ENCODE results near the gene NADK.
"Not testable (repeated sequence)": the region's sequence is repeated elsewhere in the genome, so short reads cannot be mapped to it uniquely, and the experiment has no call there.

DNA sequence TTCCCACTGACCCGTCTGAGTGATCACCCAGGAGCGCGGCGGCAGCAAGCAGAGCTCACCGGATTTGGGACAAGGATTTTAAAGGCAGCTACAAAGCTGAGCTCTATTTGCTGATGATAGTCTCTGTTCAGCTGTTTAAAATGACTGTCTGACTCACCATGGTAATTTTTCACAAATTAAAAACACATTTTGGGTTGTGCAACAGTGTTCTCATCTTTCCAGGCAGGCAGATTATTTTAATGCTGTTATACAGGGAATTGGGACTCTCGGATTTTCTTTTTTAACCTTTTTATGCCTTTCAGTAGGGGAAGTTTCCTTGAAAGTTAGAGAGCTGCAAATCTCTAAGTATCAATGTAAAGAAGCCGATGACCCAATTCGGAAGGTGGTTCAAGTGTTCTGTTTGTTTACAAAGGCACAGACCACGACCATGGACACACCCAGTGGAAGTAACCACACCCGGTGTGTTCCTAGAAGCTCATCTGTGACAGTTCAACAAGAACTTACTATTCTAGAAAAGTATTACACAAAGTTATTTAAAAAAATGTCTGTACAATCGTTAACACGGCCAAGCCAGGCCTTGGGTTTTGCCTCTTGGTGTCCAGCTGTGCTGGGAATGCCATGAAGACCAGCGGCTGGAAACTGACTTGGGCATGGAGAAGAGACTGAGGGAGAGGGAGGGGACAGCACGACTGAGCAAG, 49.8 kb downstream of the NADK start:
- TF ChIP-seq, protein P1, sequence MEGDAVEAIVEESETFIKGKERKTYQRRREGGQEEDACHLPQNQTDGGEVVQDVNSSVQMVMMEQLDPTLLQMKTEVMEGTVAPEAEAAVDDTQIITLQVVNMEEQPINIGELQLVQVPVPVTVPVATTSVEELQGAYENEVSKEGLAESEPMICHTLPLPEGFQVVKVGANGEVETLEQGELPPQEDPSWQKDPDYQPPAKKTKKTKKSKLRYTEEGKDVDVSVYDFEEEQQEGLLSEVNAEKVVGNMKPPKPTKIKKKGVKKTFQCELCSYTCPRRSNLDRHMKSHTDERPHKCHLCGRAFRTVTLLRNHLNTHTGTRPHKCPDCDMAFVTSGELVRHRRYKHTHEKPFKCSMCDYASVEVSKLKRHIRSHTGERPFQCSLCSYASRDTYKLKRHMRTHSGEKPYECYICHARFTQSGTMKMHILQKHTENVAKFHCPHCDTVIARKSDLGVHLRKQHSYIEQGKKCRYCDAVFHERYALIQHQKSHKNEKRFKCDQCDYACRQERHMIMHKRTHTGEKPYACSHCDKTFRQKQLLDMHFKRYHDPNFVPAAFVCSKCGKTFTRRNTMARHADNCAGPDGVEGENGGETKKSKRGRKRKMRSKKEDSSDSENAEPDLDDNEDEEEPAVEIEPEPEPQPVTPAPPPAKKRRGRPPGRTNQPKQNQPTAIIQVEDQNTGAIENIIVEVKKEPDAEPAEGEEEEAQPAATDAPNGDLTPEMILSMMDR (IDR thresholded peaks at IDR 0.05): not testable (repeated sequence)
- not testable (repeated sequence) for TF ChIP-seq POLR2A (IDR thresholded peaks at IDR 0.05)
